Kidney epithelial cell (primary cell): ENCODE results near the gene CLHC1. TPM values are rescaled to one million over a fixed set of nuclear protein-coding genes. Genes with fewer than 3 reads are reported as not detected.

Experiments
- DNase-seq: peaks from one replicate; pipeline ENCODE4 v3.0.0-alpha.2; 2010; ENCODE audit warnings: low read depth
- H3K27me3 ChIP-seq: 2 replicates; pipeline ENCODE4 v1.6.0; 2011; ENCODE audit warnings: low read length; ENCODE audit not compliant: control insufficient read depth, insufficient read depth
- H3K36me3 ChIP-seq: 2 replicates; pipeline ENCODE4 v1.5.1; 2011; ENCODE audit warnings: low read length; ENCODE audit not compliant: control insufficient read depth, insufficient read depth
- H3K4me3 ChIP-seq: 2 replicates; pipeline ENCODE4 v1.5.1; 2011; ENCODE audit warnings: low read depth, mild to moderate bottlenecking, control low read depth, low read length
- total RNA-seq: library from RNA; depleted of rRNA; stranded (reverse); fragments of >200 nt; gene quantifications from 2 replicates; pipeline ENCODE4 v1.2.3, GENCODE V29; 2015
- TF ChIP-seq, protein P1 (sequence below): IDR thresholded peaks from 2 replicates; pipeline ENCODE4 v1.5.1; 2011; ENCODE audit warnings: mild to moderate bottlenecking, moderate library complexity, low read length, control low read depth, inconsistent platforms; ENCODE audit not compliant: insufficient read depth, poor library complexity, severe bottlenecking

Gene CLHC1
- total RNA-seq, 1 donor from 2014 or later = 16.5 TPM

DNA sequence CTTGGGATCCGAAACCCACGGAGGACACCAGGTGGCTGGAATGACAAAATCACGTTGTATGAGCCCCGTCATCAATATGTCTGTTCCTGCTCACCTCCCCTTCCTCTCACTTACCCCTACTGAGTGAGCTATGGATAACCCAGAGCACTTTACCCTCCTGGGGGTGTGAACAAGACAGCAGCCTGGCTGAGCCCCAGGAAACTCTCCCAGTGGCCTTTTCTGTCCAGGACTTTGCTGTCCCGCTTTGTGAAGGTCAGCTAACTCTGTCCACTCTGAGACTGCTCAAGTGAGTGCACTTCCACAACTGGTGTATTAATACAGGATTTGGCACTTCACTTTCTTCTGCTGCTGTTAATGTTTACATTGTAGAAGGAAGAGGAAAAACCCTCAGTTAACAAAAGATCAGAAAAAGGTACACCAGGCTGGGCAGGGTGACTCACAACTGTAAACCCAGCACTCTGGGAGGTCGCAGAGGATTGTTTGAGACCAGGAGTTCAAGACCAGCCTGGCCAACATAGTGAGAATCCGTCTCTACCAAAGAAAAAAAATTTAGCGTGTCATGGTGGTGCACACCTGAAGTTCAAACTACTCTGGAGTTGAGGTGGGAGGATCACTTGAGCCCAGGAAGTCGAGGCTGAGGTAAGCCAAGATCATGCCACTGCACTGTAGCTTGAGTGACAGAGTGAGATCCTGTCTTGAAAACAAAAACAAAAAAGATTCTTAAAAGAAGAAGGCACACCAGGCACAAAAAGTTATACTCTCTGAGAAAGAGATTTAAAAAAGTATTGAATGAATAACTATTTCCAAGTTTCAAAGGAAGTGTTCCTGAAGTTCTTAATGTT, 90.3 kb downstream of the CLHC1 start:
- TF ChIP-seq, protein P1, sequence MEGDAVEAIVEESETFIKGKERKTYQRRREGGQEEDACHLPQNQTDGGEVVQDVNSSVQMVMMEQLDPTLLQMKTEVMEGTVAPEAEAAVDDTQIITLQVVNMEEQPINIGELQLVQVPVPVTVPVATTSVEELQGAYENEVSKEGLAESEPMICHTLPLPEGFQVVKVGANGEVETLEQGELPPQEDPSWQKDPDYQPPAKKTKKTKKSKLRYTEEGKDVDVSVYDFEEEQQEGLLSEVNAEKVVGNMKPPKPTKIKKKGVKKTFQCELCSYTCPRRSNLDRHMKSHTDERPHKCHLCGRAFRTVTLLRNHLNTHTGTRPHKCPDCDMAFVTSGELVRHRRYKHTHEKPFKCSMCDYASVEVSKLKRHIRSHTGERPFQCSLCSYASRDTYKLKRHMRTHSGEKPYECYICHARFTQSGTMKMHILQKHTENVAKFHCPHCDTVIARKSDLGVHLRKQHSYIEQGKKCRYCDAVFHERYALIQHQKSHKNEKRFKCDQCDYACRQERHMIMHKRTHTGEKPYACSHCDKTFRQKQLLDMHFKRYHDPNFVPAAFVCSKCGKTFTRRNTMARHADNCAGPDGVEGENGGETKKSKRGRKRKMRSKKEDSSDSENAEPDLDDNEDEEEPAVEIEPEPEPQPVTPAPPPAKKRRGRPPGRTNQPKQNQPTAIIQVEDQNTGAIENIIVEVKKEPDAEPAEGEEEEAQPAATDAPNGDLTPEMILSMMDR = no peak
- H3K4me3 ChIP-seq = no peak overlapping the region
- H3K27me3 ChIP-seq = no peaks in the 10 kb centered on the region
- DNase-seq = no peak
- no peaks in the 10 kb centered on the region for H3K36me3 ChIP-seq

DNA sequence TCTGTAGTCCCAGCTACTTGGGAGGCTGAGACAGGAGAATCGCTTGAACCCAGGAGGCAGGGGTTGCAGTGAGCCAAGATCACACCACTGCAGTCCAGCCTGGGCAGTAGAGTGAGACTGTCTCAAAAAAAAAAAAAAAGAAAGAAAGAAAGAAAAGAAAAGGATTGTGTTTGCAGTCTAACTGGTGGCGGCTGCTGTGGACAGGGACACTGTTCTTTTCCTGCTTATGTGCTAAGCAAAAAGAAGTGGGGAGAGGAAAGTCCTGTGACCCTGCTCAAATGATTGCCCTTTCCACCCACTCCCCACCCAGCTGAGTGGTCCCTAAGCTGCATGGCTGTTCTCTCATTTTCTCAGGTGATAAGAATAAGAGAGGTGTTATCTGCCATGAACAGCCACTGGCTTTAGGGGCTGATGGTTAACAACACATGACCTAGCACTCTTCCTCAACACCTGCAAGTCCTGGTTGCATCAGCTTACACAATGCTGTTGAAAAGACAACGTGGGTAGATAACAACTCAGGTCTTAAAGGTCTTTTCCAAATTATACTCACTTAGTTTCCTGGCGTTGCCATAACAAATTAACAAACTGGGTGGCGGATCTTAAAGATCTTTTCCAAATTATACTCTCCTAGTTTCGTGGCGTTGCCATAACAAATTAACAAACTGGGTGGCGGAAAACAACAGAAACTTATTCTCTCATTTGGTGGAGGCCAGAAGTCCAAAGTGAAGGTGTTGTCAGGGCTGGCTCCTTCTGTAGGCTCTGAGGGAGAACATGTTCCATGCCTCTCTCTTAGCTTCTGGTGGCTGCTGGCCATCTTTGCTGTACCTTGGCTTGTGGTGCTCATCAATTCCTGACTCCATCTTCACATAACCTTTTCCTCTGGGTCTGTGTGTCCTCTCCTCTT, 91.5 kb downstream of the CLHC1 start:
- DNase-seq = no peak
- no peaks in the 10 kb centered on the region for H3K27me3 ChIP-seq
- no peaks in the 10 kb centered on the region for H3K36me3 ChIP-seq

DNA sequence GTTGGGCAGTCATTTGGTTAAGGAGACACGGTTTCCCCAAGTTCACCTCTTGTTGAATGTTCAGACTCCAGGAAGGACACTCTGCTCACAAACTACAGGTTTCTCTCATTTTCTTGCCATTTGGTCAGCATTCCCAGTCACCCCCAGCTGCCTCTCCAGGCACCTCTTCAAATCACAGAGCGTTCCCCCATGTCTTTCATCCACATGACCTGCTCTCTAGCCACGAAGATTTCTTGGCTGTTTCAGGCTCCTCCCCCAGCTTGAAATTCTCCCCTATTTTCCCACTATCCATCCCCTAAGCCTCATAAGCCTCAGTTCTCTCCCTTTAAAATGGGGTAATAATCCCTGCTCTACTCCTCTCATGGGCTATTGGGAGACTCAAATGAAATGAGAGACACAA, 92.8 kb downstream of the CLHC1 start:
- H3K27me3 ChIP-seq = no peaks in the 10 kb centered on the region
- no peaks in the 10 kb centered on the region for H3K36me3 ChIP-seq
- TF ChIP-seq, protein P1 = no peak
- DNase-seq = no peak
- H3K4me3 ChIP-seq = no peak overlapping the region

More for the DNA sequence above, 91.5 kb downstream of the CLHC1 start:
- TF ChIP-seq, protein P1 = no peak
- no peak overlapping the region for H3K4me3 ChIP-seq

DNA sequence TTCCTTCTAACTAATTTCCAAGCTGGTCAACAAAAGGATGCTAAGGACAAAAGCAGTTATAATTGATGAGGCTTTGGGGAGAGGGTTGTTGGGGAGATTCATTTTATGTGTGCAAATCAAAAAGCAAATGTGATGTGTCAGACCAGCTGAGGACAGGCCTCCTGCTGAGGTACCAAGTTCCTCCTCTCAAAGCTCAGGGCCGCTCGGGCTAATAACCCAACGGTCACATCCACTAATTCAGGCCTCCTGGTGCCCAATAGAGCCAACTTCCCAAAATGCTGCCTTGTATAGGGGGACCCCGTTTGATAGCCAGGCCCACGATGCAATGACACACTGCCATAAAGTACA, 93.2 kb downstream of the CLHC1 start:
- H3K36me3 ChIP-seq = no peaks in the 10 kb centered on the region
- no peaks in the 10 kb centered on the region for H3K27me3 ChIP-seq
- TF ChIP-seq, protein P1 = no peak
- no peak for DNase-seq
- H3K4me3 ChIP-seq = no peak overlapping the region

DNA sequence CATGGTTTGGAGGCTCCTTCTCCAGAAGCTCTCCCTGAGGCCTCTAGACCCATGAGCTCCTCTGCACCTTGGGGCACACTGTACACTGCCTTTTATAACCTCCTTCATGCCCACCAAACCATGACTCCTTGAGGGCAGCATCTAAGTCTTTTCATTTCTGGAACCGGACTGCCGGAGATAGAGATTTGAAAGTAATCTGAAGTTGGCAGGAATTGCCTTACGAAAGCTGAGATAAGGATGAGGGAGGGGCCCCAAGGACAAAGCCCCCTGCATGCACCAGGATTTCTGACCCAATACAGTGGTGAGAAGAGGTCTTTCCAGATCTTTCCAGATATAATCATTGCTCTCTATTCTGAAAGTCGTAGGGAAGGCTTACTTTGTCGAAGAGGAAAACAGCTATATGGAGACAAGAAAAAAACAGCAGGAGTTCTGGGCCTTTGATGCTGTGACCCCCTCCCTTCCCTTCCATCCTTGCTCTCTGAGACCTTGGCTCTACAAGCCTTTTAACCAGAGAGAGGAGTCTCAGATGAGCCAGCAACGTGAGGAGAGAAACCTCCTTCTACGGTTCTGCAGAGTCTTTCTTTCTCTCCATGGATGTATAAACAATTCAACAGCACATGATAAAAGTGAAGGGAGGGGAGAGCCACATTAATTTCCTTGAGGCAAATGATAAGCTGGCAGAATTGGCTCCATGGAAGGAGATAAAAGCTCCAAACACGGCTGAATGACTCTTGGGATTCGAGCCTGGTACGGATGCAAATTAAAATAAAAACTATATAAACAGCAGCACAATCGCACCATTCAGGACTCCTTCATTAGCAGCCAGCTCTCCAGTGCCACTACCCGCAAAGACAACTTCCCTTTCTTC, 93.8 kb downstream of the CLHC1 start:
- H3K4me3 ChIP-seq = no peak overlapping the region
- DNase-seq = no peak
- no peaks in the 10 kb centered on the region for H3K36me3 ChIP-seq
- TF ChIP-seq, protein P1 = no peak
- H3K27me3 ChIP-seq = no peaks in the 10 kb centered on the region
